HG03378 (cell line): ENCODE results near the gene CPT1B.
"Not testable (repeated sequence)": the region's sequence is repeated elsewhere in the genome, so short reads cannot be mapped to it uniquely, and the experiment has no call there.

ENCODE experiments used
- ATAC-seq: cut with Tn5 transposase; IDR thresholded peaks from one replicate; pipeline ENCODE4 v1.9.1; 2021; ENCODE audit warnings: mild to moderate bottlenecking, moderate library complexity; ENCODE audit not compliant: unreplicated experiment

CPT1B gene

GRCh38 chr22:50547263-50547985 is 30.8 kb downstream of the CPT1B start:
- ATAC-seq: no peak

- ATAC-seq: no peak
Observed at GRCh38 chr22:50546326-50547262, 31.6 kb downstream of the CPT1B start.

- ATAC-seq: no peak
Observed at GRCh38 chr22:50545522-50546325, 32.5 kb downstream of the CPT1B start, which contains the start of gene KLHDC7B. TSS of gene KLHDC7B (plus strand) at chr22:50545899. CDS start at chr22:50546244, 345 bp downstream.

- ATAC-seq: no peak
Observed at GRCh38 chr22:50544746-50545253, 33.4 kb downstream of the CPT1B start.

- no peak for ATAC-seq
Observed at GRCh38 chr22:50544078-50544745, 34.0 kb downstream of the CPT1B start.

GRCh38 chr22:50542416-50542927 is 35.8 kb downstream of the CPT1B start:
- ATAC-seq: no peak

- ATAC-seq: not testable (repeated sequence)
Observed at GRCh38 chr22:50541667-50542026, 36.6 kb downstream of the CPT1B start.

- no peak for ATAC-seq
Observed at GRCh38 chr22:50540381-50540780, 37.8 kb downstream of the CPT1B start.

GRCh38 chr22:50537765-50538164 is 40.5 kb downstream of the CPT1B start:
- no peak for ATAC-seq

- ATAC-seq: no peak
Observed at GRCh38 chr22:50536226-50536625, 42.0 kb downstream of the CPT1B start.

GRCh38 chr22:50535113-50535512 is 43.1 kb downstream of the CPT1B start:
- no peak for ATAC-seq

- not testable (repeated sequence) for ATAC-seq
Observed at GRCh38 chr22:50533856-50534711, 44.1 kb downstream of the CPT1B start.

GRCh38 chr22:50532824-50533796 is 45.1 kb downstream of the CPT1B start:
- ATAC-seq: no peak

- ATAC-seq: no peak
Observed at GRCh38 chr22:50531962-50532674, 46.1 kb downstream of the CPT1B start.

- no peak for ATAC-seq
Observed at GRCh38 chr22:50531546-50531961, 46.7 kb downstream of the CPT1B start.

- no peak for ATAC-seq
Observed at GRCh38 chr22:50530877-50531545, 47.2 kb downstream of the CPT1B start.

- ATAC-seq: no peak
Observed at GRCh38 chr22:50530580-50530876, 47.7 kb downstream of the CPT1B start.
